Astrocyte of the spinal cord (primary cell): Measurements from ENCODE around the gene SNAP47.

Source experiments
- DNase-seq: peaks from one replicate; pipeline ENCODE4 v3.0.0; 2011; ENCODE audit warnings: low read depth, low spot score
- H3K4me3 ChIP-seq: 2 replicates; pipeline ENCODE4 v1.5.1; 2011; ENCODE audit warnings: low read depth, mild to moderate bottlenecking, low read length, moderate library complexity
- in situ Hi-C: cut with HindIII; loops from 2 replicates; pipeline ENCODE4 v1.10.0; 2017; ENCODE audit warnings: low sequenced_read_pairs
- TF ChIP-seq, protein P1 (sequence below): IDR thresholded peaks from 2 replicates; pipeline ENCODE4 v1.5.1; 2012; ENCODE audit warnings: low read depth, mild to moderate bottlenecking, low read length, inconsistent platforms

SNAP47 gene

DNA sequence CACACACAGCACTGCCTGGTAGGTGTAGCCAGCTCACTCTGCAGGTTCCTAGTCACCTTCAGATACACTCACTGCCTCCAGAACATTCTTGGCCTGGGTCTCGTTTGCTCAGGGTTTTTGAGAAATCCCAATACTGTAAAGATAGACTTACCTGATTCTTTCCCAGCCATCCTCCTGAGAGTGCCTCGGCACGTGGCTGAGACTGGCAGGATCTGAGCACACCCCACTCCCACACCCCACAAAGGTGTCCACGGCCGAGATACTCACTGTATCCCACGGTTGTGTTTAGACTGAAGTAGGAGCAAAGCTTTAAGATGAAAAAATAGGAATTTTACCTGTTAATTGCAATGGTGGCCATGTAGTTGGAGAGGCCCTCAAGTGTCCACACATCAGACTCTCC lies 33.4 kb downstream of the SNAP47 start:
- no peak overlapping the region for H3K4me3 ChIP-seq

DNA sequence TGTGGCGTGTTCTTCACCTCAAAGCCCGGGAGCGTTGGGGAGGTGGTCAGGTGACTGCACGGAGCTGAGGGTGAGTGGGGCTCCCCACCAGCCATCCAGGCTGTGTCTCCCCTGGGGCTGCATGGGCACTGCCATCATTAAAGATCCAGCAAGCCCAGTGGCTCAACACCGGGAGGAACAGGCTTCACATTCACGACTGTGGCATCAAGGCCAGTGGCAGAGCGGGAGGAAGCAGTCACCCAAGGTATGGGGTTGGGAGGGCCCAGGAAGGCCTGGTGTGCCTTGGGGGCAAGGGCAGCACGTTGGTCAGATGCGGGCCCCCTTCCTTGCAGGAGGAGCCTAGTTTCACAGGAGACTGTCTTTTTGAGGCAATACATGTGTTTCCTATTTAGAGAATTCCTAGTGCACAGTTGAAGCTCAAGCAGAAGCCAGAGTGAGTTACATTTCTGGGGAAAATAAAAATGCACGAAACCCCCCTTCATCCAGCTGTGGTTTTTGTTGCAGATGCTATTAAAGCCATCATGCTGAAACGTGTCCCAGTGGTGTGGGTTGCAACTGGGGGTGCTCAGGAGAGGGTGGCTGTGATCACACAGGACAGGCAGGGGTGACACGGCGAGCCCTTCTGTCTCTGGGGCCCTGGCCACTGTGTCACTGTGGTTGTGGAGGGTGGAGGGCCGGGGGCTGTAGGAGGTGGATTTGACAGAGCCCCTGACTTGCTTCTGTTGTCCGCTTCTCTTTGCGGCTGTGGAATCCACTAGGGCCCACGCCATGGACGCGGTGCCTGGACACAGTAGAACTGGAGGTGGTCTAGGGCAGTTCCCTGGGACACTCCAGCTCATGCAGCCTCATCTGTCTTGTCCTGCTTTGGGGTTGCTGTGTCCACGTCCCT lies 34.1 kb downstream of the SNAP47 start:
- in situ Hi-C loops: no loop called here
- H3K4me3 ChIP-seq: no peak overlapping the region
- no peak for DNase-seq
- TF ChIP-seq, protein P1, sequence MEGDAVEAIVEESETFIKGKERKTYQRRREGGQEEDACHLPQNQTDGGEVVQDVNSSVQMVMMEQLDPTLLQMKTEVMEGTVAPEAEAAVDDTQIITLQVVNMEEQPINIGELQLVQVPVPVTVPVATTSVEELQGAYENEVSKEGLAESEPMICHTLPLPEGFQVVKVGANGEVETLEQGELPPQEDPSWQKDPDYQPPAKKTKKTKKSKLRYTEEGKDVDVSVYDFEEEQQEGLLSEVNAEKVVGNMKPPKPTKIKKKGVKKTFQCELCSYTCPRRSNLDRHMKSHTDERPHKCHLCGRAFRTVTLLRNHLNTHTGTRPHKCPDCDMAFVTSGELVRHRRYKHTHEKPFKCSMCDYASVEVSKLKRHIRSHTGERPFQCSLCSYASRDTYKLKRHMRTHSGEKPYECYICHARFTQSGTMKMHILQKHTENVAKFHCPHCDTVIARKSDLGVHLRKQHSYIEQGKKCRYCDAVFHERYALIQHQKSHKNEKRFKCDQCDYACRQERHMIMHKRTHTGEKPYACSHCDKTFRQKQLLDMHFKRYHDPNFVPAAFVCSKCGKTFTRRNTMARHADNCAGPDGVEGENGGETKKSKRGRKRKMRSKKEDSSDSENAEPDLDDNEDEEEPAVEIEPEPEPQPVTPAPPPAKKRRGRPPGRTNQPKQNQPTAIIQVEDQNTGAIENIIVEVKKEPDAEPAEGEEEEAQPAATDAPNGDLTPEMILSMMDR: no peak

More for the DNA sequence above, 33.4 kb downstream of the SNAP47 start:
- TF ChIP-seq, protein P1: no peak
- in situ Hi-C loops: no loop called here
- no peak for DNase-seq

DNA sequence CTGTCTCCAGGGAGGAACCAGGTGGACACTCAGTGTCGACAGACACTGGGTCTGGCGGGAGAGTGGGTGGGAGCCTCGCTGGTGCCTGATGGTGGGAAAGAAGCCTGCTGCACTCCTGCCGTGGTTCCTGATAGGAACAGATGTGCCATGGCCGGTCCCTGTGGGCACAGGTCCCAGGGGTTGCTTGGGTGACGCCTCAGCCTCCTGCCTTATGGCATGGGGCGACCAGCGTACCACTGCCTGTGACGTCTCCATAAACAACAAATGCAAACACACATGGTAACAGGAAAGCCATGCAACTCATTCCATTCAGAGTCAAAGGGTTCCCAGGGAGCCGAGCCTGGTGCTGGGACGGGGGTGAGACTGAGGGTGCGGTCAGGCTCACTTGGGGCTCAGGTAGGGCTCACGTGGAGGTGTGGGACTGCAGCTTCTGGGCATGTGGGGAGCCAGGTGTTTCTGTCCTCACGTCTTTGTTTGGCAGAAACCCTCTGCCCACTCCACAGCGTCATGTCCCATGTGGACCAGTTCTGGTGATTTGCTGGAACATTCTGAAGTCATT lies 34.8 kb downstream of the SNAP47 start:
- in situ Hi-C loops: no loop called here
- TF ChIP-seq, protein P1: no peak

GRCh38 chr1:227770812-227771211 lies 35.6 kb downstream of the SNAP47 start:
- no peak for DNase-seq
- no peak overlapping the region for H3K4me3 ChIP-seq
- in situ Hi-C loops: no loop called here
- TF ChIP-seq, protein P1: no peak

More for the DNA sequence above, 34.8 kb downstream of the SNAP47 start:
- no peak overlapping the region for H3K4me3 ChIP-seq
- DNase-seq: no peak

- TF ChIP-seq, protein P1: no peak
- in situ Hi-C loops: no loop called here
Observed at GRCh38 chr1:227771326-227771725, 36.1 kb downstream of the SNAP47 start.

DNA sequence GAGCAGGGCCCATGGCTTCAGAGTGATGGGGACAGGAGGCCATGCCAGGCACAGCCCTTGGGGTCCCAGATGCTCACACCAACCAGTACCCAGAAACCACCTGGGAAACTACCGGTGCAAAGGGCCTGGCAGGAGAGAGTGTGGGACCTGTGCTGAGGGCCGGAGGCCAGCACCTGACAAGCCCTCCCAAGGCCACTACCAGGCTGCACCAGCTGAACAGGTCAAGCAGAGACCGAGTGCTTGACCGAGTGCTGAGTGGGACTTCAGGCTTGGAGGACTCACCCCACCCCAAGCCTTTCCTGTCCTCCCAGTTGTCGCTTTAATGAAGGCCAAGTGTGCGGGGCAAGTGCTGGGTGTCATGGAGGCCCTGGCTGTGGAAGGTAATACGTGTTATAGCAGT lies 36.5 kb downstream of the SNAP47 start:
- in situ Hi-C loops: no loop called here
- no peak overlapping the region for H3K4me3 ChIP-seq
- TF ChIP-seq, protein P1: no peak
- DNase-seq: no peak

More at GRCh38 chr1:227771326-227771725, 36.1 kb downstream of the SNAP47 start:
- DNase-seq: no peak
- H3K4me3 ChIP-seq: no peak overlapping the region
